Common myeloid progenitor, CD34-positive (primary cell): ENCODE results near the gene DIPK1C.

ENCODE experiments used
- CTCF ChIA-PET: fragments of 350-600 bp; sonication (Branson Sonifier 250); formaldehyde crosslinking; loops from one replicate; lab custom pipeline; 2021; ENCODE audit warnings: antibody characterized with exemption; lab: Charles Lee
- POLR2A ChIA-PET: fragments of 350-600 bp; sonication (Branson Sonifier 250); formaldehyde crosslinking; loops from one replicate; lab custom pipeline; 2021; ENCODE audit warnings: antibody characterized with exemption; lab: Charles Lee
- DNase-seq, 3 donors: peaks; one replicate each; pipeline versions ENCODE4 v3.0.0 to v3.0.0-alpha.2; 2013
- H3K27ac ChIP-seq, 2 experiments: 1 replicate in 1 of 2; 2 replicates in 1 of 2; pipeline ENCODE4 v1.7.0; 2013; ENCODE audit warnings: inconsistent platforms in 2 of 2, low read length in 2 of 2, mild to moderate bottlenecking in 2 of 2, low read depth in 1 of 2, moderate library complexity in 1 of 2; ENCODE audit not compliant: severe bottlenecking in 2 of 2, insufficient read depth in 1 of 2, poor library complexity in 1 of 2
- H3K27me3 ChIP-seq, 5 experiments: replicated peaks in 2 of 5; 1 replicate in 3 of 5; 2 replicates in 2 of 5; pipeline versions ENCODE4 v1.6.1 to v1.7.0; 2013; ENCODE audit warnings: low read length in 4 of 5, mild to moderate bottlenecking in 2 of 5, moderate library complexity in 2 of 5, inconsistent platforms in 1 of 5; ENCODE audit not compliant: insufficient read depth in 5 of 5, control insufficient read depth in 4 of 5
- H3K36me3 ChIP-seq, 4 experiments: 1 replicate in 2 of 4; 2 replicates in 2 of 4; pipeline versions ENCODE4 v1.6.1 to v1.7.0; 2013; ENCODE audit warnings: low read length in 3 of 4, control low read depth in 1 of 4, mild to moderate bottlenecking in 1 of 4; ENCODE audit not compliant: control insufficient read depth in 4 of 4, insufficient read depth in 4 of 4
- H3K4me1 ChIP-seq, 4 experiments: 1 replicate in 3 of 4; 2 replicates in 1 of 4; pipeline versions ENCODE4 v1.6.1 to v1.7.1; 2013; ENCODE audit warnings: low read length in 3 of 4, mild to moderate bottlenecking in 3 of 4, control low read depth in 1 of 4, inconsistent platforms in 1 of 4, moderate library complexity in 1 of 4; ENCODE audit not compliant: control insufficient read depth in 4 of 4, insufficient read depth in 4 of 4; ENCODE audit errors: control extremely low read depth in 1 of 4
- H3K4me3 ChIP-seq, 7 experiments: 1 replicate in 4 of 7; 2 replicates in 3 of 7; pipeline versions ENCODE4 v1.5.1 to v1.7.0; 2013; ENCODE audit warnings: mild to moderate bottlenecking in 7 of 7, low read length in 6 of 7, moderate library complexity in 6 of 7, inconsistent platforms in 2 of 7, low read depth in 2 of 7, control low read depth in 1 of 7; ENCODE audit not compliant: insufficient read depth in 4 of 7, control insufficient read depth in 1 of 7; ENCODE audit errors: extremely low read depth in 1 of 7
- H3K9me3 ChIP-seq, 5 experiments: 1 replicate in 4 of 5; 2 replicates in 1 of 5; pipeline versions ENCODE4 v1.6.1 to v1.7.1; 2013; ENCODE audit warnings: low read length in 4 of 5, mild to moderate bottlenecking in 2 of 5, inconsistent platforms in 1 of 5, low read depth in 1 of 5, moderate library complexity in 1 of 5; ENCODE audit not compliant: control insufficient read depth in 4 of 5, insufficient read depth in 2 of 5; ENCODE audit errors: control extremely low read depth in 1 of 5
- WGBS: methylation state at CpG from one replicate; pipeline ENCODE4 v1.1.5; 2013; ENCODE audit not compliant: insufficient coverage; 5-methylcytosine and 5-hydroxymethylcytosine counted together

DIPK1C gene

DNA sequence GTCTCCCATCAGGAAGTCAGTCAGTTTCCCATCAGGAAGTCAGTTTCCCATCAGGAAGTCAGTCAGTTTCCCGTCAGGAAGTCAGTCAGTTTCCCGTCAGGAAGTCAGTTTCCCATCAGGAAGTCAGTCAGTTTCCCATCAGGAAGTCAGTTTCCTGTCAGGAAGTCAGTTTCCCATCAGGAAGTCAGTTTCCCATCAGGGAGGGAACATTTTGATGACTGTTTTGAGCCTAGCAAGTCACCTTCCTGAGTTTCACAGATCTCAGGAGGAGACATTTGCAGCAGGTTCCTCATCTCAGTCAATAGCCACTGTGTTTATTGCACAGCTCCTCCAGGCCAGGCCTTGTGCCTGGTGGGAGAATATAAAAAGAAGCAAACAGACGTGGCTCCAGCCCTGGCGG, 31.9 kb downstream of the DIPK1C start:
- ChIA-PET CTCF (no interaction called here), POLR2A (no interaction called here)
- no peak overlapping the region for H3K4me3 ChIP-seq
- no peaks in the 10 kb centered on the region for H3K36me3 ChIP-seq
- H3K27me3 ChIP-seq, result no peaks in the 10 kb centered on the region
- DNase-seq, result no peak
- no peaks in the 10 kb centered on the region for H3K4me1 ChIP-seq
- peaks cover 0 to 20% (median 4%) of the 10 kb centered on the region in 5 experiments for H3K9me3 ChIP-seq
- 92% methylated on average over 4 of the region's 4 CpGs for WGBS
- no peak overlapping the region for H3K27ac ChIP-seq

DNA sequence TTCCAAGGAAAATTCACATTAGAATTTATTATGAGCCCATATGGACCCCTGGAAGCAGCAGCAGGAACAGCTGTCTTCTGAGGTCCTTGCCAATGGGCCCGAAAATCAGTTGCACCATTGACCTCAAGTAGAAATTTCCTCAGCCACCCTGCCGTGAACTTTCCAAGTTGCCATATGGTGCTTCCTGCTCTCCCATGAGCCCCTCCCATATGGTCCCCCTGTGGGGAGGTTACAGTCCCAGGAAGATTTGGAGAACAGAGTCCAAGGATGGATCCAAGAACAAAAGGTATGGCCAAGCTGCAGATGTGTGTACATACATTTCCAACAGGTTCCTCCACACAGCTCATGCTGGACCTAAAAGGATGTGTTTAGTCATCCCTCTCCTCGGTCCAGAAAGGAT, 34.6 kb downstream of the DIPK1C start:
- DNase-seq, result no peak
- ChIA-PET CTCF (interaction anchor here (0.8 kb wide), 2 partner anchors 10 to 24 kb away, joined by 3 to 4 read pairs; no protein-coding TSS in a partner anchor), POLR2A (no interaction called here)
- peaks cover 0 to 20% (median 4%) of the 10 kb centered on the region in 5 experiments for H3K9me3 ChIP-seq
- H3K36me3 ChIP-seq, result no peaks in the 10 kb centered on the region
- WGBS, result 100% methylated on average over 2 of the region's 3 CpGs
- no peak overlapping the region for H3K27ac ChIP-seq
- H3K4me1 ChIP-seq, result no peaks in the 10 kb centered on the region
- no peaks in the 10 kb centered on the region for H3K27me3 ChIP-seq
- no peak overlapping the region for H3K4me3 ChIP-seq

DNA sequence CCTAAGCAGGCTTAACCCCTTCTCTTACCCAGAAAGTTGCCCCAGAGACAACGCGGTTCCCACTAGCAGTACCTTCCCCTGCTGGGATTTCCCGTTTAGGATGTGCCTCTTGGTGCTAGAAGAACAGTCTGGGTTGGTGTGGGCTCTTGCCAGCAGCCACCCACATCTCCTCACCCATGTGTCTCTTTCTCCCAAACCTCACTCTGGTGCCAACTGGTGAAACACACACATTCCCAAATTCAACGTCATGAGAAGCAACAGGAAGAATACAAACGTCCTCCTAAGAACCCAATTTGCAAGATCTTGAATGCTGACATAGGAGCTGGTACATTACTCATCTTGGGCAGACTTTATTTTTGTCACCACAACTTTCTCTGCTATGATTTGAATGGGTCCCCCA, 36.2 kb downstream of the DIPK1C start:
- H3K4me3 ChIP-seq, result no peak overlapping the region
- 100% methylated on average over 5 of the region's 5 CpGs for WGBS
- no peak for DNase-seq
- H3K36me3 ChIP-seq, result no peaks in the 10 kb centered on the region
- POLR2A ChIA-PET, result no interaction called here
- H3K4me1 ChIP-seq, result no peaks in the 10 kb centered on the region
- peaks cover 0 to 3% (median 0%) of the 10 kb centered on the region in 5 experiments for H3K27me3 ChIP-seq
- no peak overlapping the region for H3K27ac ChIP-seq
- H3K9me3 ChIP-seq, result peaks cover 0 to 13% (median 4%) of the 10 kb centered on the region in 5 experiments
- CTCF ChIA-PET, result no interaction called here

DNA sequence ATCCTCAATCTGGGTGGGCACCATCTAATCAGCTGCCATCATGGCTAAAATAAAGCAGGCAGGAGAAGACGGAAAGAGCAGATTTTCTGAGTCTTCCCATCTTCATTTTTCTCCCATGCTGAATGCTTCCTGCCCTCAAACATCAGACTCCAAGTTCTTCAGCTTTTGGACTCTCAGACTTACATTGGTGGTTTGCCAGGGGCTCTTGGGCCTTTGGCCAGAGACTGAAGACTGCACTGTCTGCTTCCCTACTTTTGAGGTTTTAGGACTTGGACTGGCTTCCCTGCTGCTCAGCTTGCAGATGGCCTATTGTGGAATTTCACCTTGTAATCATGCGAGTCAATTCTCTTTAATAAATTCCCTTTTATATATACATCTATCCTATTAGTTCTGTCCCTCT, 36.6 kb downstream of the DIPK1C start:
- no peak for DNase-seq
- POLR2A ChIA-PET, result no interaction called here
- H3K27ac ChIP-seq, result no peak overlapping the region
- WGBS, result 100% methylated on average over 2 of the region's 2 CpGs
- no peaks in the 10 kb centered on the region for H3K36me3 ChIP-seq
- peaks cover 0 to 9% (median 4%) of the 10 kb centered on the region in 5 experiments for H3K9me3 ChIP-seq
- peaks cover 0 to 3% (median 0%) of the 10 kb centered on the region in 5 experiments for H3K27me3 ChIP-seq
- CTCF ChIA-PET, result no interaction called here
- H3K4me1 ChIP-seq, result no peaks in the 10 kb centered on the region
- H3K4me3 ChIP-seq, result no peak overlapping the region

DNA sequence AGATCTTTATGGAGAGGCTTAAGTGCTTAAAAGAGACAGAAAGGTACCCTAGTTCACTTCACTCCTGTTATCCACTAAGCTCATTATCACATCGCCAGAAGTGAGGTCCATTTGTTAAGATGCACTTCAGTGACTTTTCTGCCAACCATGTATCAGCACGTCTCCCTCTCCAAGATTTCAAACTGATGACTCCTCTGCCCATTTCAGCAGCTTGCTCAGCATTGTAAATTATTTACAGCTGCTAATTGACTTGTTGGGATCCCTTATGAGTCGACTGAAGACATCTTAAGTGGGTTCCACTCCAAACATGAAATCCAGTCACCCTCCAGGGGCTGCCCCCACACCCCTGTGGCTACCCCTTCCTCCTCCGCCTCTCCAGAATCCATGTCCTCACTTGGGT, 37.3 kb downstream of the DIPK1C start:
- H3K4me3 ChIP-seq, result no peak overlapping the region
- H3K36me3 ChIP-seq, result no peaks in the 10 kb centered on the region
- peaks cover 0 to 3% (median 0%) of the 10 kb centered on the region in 5 experiments for H3K27me3 ChIP-seq
- POLR2A ChIA-PET, result interaction anchor here (0.6 kb wide), 1 partner anchor 674 kb away, joined by 3 read pairs; no protein-coding TSS in a partner anchor
- 86% methylated on average over 4 of the region's 4 CpGs for WGBS
- no peak for DNase-seq
- CTCF ChIA-PET, result no interaction called here
- no peaks in the 10 kb centered on the region for H3K4me1 ChIP-seq
- H3K27ac ChIP-seq, result no peak overlapping the region
- peaks cover 0 to 2% (median 0%) of the 10 kb centered on the region in 5 experiments for H3K9me3 ChIP-seq

DNA sequence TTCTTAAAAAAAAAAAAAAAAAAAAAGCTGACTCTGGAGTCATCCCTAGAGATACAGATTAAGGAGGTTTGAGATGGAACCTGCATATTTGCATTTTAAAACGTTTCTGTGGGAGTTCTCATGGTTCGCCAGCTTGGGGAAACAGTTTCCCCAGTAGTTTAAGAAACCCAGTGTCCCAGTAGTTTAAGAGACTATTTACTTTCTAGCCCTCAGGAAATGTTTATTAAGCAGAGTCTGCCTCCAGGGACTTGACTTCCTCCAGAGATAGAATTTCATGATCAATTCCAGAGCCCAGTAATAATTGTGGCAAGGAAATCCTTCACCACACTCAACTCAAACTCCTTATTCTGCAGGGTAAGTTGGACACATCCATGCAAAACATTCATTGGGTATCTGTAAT, 39.1 kb downstream of the DIPK1C start:
- no peaks in the 10 kb centered on the region for H3K9me3 ChIP-seq
- POLR2A ChIA-PET, result interaction anchor here (0.5 kb wide), 1 partner anchor 145 kb away, joined by 3 read pairs; no protein-coding TSS in a partner anchor
- no peak overlapping the region for H3K4me3 ChIP-seq
- H3K36me3 ChIP-seq, result no peaks in the 10 kb centered on the region
- no peak for DNase-seq
- WGBS, result 64% methylated on average over 2 of the region's 2 CpGs
- H3K4me1 ChIP-seq, result no peaks in the 10 kb centered on the region
- H3K27ac ChIP-seq, result no peak overlapping the region
- peaks cover 0 to 3% (median 0%) of the 10 kb centered on the region in 5 experiments for H3K27me3 ChIP-seq
- CTCF ChIA-PET, result no interaction called here

DNA sequence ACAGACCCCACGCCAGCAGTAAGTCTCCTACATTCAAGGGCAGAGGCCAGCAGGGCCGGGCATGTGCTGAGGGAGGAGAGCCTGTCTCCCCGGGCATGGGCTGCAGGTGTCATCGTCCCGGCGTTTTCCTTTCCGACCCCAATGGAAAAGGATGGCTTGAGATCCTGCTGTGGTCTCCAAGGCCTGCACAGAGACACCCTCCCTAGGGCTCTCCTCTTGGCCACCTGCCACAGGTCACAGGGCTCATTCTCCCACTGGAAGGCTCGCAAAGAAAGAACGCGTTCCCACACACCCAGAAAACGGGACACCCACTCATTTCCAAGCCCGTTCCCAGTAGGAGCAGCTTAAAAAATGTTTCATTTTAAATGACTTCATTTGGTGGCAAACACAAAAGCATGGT, 41.0 kb downstream of the DIPK1C start:
- POLR2A ChIA-PET, result no interaction called here
- Histone ChIP-seq H3K9me3 (no peaks in the 10 kb centered on the region), H3K4me3 (no peak overlapping the region), H3K27me3 (peaks cover 0 to 3% (median 0%) of the 10 kb centered on the region in 5 experiments), H3K36me3 (no peaks in the 10 kb centered on the region), H3K27ac (no peak overlapping the region), H3K4me1 (no peaks in the 10 kb centered on the region)
- WGBS, result 100% methylated on average over 10 of the region's 12 CpGs
- DNase-seq, result no peak
- CTCF ChIA-PET, result no interaction called here
